HG03558 (cell line): Measurements from ENCODE around the gene TRA2B.

Experiments
- ATAC-seq: cut with Tn5 transposase; IDR thresholded peaks from one replicate; pipeline ENCODE4 v1.9.1; 2021; ENCODE audit warnings: moderate number of reproducible peaks; ENCODE audit not compliant: unreplicated experiment; ENCODE audit errors: extremely low read depth

Gene TRA2B

DNA sequence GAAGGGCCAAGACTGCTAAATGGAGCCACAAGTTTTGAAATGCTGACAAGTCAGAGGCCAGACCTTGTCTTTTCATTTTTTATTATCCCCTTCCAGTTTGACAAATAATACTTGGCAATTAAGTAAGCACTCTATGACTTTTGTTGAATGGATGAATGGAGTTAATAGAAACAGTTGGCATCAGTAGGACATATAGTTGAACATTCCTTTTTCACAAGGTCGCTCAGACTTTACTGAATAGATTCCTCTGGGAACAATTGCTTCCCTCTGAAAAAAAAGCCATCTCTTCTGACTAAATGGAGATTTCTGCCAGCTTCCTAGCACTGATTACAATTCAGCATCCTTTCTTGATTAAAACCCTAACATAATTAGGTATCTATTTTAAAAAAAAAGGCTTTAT is 53.2 kb downstream of the TRA2B start:
- ATAC-seq = no peak

DNA sequence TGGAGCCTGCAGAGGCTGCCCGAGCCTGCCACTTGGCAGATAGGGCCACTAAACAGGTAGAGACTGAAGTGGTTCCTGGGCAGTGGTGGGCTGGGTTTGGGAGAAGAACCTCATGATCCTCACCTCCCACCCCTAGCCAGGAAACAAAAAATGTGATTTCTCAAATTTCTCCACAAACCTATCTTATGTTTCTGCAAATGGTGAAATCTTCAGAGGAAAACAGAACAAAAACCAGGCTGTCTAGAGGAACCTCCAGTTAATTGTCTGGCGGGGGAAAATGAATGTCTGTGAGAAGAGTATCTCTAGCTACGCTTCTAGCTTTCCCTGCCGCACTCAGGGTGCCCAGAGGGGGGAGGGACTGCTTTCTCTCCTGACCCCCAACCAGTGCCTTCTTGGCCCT is 55.9 kb downstream of the TRA2B start:
- ATAC-seq = no peak

DNA sequence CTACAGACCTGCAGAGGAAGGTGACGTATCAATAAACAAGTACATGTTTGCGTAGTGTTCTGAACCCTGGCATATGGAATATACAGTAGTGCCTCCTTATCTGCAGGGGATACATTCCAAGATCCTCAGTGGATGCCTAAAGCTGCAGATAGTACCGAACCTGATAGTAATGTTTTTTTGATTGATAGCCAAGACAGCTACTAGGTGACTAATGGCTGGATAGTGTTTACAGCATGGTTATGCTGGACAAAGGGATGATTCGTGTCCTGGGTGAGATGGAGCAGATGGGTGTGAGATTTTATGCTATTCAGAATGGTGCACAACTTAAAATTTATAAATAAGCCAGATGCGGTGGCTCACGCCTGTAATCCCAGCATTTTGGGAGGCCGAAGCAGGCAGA is 57.2 kb downstream of the TRA2B start:
- no peak for ATAC-seq

DNA sequence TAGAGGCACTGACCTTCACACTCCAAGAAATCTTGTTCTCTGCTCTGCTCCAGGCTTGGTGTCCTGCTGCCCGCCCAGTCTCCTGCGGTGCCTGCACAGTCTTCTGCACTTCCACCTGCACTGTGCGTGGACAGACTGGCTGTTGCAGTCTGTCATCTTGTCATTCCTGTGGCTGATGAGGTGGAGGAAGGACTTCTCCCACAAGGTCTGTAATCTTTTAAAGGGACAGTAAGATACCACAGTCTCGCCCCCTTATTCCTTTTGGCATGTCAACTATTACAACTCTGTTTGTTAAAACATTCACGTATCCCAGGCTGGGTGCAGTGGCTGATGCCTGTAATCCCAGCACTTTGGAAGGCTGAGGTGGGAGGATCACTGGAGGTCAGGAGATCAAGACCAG is 58.9 kb downstream of the TRA2B start:
- ATAC-seq = no peak

DNA sequence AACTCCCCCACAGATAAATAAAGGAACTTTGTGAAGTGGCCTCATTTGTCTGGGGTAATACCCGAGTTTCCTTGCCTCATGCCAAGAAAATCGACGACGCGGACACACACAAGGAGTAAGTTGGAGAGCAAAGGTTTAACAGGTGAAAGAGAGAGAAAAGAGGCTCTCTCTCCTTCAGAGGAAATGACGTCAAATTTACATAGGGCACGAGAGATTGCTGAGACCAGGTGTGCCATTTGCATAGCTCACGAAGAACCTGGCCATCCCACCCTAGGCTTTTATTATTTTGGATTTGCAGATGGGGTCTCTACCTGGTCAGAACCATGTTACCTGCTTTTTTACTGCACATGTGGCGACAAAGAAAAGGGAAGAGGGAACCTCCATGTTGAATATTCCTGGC is 63.7 kb downstream of the TRA2B start:
- no peak for ATAC-seq

DNA sequence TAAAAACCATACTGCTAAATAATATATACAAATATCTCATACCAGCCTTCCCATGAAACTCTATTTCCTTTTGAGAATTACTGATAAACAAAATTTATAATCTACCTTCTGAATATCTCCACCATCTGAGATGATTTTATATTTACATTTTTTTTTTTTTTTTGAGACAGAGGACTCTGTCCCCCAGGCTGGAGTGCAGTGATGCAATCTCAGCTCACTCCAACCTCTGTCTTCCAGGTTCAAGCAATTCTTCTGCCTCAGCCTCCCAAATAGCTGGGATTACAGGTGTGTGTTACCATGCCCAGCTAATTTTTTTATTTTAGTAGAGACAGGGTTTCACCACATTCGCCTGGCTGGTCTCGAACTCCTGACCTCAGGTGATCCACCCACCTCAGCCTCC is 70.2 kb downstream of the TRA2B start:
- no peak for ATAC-seq

DNA sequence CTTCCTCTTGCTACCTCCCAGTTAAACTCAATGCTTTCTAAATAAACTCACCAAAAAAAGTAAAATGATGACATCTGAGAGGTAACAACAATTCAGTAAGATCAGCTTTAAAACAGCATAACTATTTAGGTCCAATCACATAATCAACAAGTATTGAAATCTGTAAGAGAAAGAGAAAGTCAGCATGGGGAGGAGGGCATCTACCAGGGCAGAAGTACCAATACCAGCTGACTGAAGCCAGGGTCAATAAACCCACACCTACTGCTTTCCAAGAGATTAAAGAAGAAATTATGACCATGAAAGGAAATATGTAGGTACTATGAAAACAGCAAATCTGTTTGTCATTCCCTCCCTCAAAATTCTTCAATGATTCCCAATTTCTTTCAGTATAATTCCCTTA is 70.8 kb downstream of the TRA2B start:
- ATAC-seq = no peak

DNA sequence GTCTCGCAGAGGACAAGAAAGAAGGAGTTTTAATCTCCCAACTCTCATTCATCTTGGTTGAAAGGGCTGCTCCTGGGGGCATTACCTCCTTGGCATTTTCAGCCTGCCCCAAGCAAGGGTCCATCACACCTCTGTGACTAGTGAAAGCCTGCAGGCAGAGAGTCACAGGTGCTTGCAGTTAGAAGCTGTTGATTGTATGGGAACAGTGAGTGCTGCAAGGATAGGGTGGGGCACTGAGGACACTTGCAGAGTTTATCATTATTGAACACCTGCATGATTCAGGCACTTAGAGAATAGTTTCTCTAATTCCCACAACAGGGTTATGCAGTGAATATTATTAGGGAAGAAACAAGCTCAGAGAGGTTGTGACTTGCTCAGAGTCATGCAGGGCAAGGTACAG is 71.3 kb downstream of the TRA2B start:
- ATAC-seq = no peak
